HepG2 (cell line): ENCODE results near the gene CPB2. TPM values are rescaled to one million over a fixed set of nuclear protein-coding genes. Genes with fewer than 3 reads are reported as not detected.

ENCODE experiments used
- ATAC-seq: fragments of 200-7000 bp; cut with Tn5 transposase; 3 replicates; pipeline ENCODE4 v1.9.1; 2020; ENCODE audit warnings: mild to moderate bottlenecking, moderate library complexity
- BruUV-seq: library from RNA; stranded (reverse); fragments of 400-500 nt; replicated peaks from 2 replicates; lab custom pipeline; 2021; lab: Mats Ljungman, UMichigan
- CTCF ChIA-PET: fragments of 300-600 bp; formaldehyde crosslinking; extraction: SDS; loops from one replicate; lab custom pipeline; 2021; ENCODE audit warnings: low total read pairs, inconsistent platforms, low intra/inter-chr PET ratio; lab: Yijun Ruan, JAX
- POLR2A ChIA-PET: fragments of 350-600 bp; sonication (Branson Sonifier 250); formaldehyde crosslinking; loops from one replicate; lab custom pipeline; 2020; ENCODE audit warnings: antibody characterized with exemption, inconsistent platforms; lab: Yijun Ruan, JAX
- DNase-seq: peaks from one replicate; pipeline ENCODE4 v3.0.0-alpha.2; 2015; ENCODE audit warnings: low spot score
- FAIRE-seq: peaks from 3 replicates; lab custom pipeline; 2011; peaks lifted over from hg19 to GRCh38; lab: Jason Lieb, UNC
- H2AFZ ChIP-seq: one replicate; pipeline ENCODE4 v1.6.1; 2011; ENCODE audit warnings: low read length, inconsistent platforms
- H3K27ac ChIP-seq: fragments of 300-600 bp; 3 replicates; pipeline ENCODE4 v1.8.0; 2011; ENCODE audit warnings: mixed run types, mild to moderate bottlenecking, mixed read lengths, low read length, inconsistent platforms; ENCODE audit not compliant: insufficient read depth; ENCODE audit errors: extremely low read length
- H3K27me3 ChIP-seq, 2 experiments: fragments of 200-600 bp in 1 of 2; 2 replicates in 1 of 2; 3 replicates in 1 of 2; pipeline versions ENCODE4 v1.6.0 to v1.8.0; 2011; ENCODE audit warnings: low read length in 2 of 2, mild to moderate bottlenecking in 2 of 2, moderate library complexity in 2 of 2, inconsistent platforms in 1 of 2; ENCODE audit not compliant: insufficient read depth in 2 of 2, control insufficient read depth in 1 of 2
- H3K36me3 ChIP-seq, 2 experiments: fragments of 200-600 bp in 1 of 2; replicated peaks in 1 of 2; 2 replicates in 1 of 2; 3 replicates in 1 of 2; pipeline versions ENCODE4 v1.5.1 to v1.8.0; 2011; ENCODE audit warnings: low read length in 2 of 2, inconsistent platforms in 1 of 2; ENCODE audit not compliant: insufficient read depth in 2 of 2, control insufficient read depth in 1 of 2
- H3K4me1 ChIP-seq: 2 replicates; pipeline ENCODE4 v1.5.1; 2012; ENCODE audit warnings: low read length, inconsistent platforms; ENCODE audit not compliant: insufficient read depth
- H3K4me2 ChIP-seq: 2 replicates; pipeline ENCODE4 v1.6.0; 2011; ENCODE audit warnings: low read depth, low read length, inconsistent platforms
- H3K4me3 ChIP-seq, 3 experiments: fragments of 200-600 bp in 1 of 3; sonication (generic), shearing (Covaris generic) in 1 of 3; replicated peaks in 1 of 3; 2 replicates each; pipeline ENCODE4 v1.5.1; 2011 to 2016; ENCODE audit warnings: low read length in 3 of 3, inconsistent platforms in 2 of 3, low read depth in 2 of 3, mild to moderate bottlenecking in 2 of 3, control low read depth in 1 of 3, mixed read lengths in 1 of 3; ENCODE audit not compliant: insufficient read depth in 1 of 3
- H3K79me2 ChIP-seq: one replicate; pipeline ENCODE4 v1.6.1; 2011; ENCODE audit warnings: low read length, inconsistent platforms; ENCODE audit not compliant: insufficient read depth
- H3K9ac ChIP-seq: 2 replicates; pipeline ENCODE4 v1.6.0; 2011; ENCODE audit warnings: mild to moderate bottlenecking, low read depth, low read length, inconsistent platforms; ENCODE audit not compliant: insufficient read depth
- H3K9me3 ChIP-seq: 2 replicates; pipeline ENCODE4 v1.5.1; 2012; ENCODE audit warnings: mild to moderate bottlenecking, low read length
- H4K20me1 ChIP-seq: 2 replicates; pipeline ENCODE4 v1.6.0; 2011; ENCODE audit warnings: inconsistent platforms, mild to moderate bottlenecking, low read length, moderate library complexity; ENCODE audit not compliant: insufficient read depth
- GFI1 ChIP-seq: sonication (generic); formaldehyde crosslinking; IDR thresholded peaks from 2 replicates; pipeline ENCODE4 v1.5.0; 2020; ENCODE audit warnings: missing genetic modification reagents, mild to moderate bottlenecking, borderline replicate concordance
- MXI1 ChIP-seq: IDR thresholded peaks from 3 replicates; pipeline ENCODE4 v1.6.1; 2012; ENCODE audit warnings: low read depth, low read length, inconsistent platforms, borderline replicate concordance
- PITX1 ChIP-seq: sonication (generic); formaldehyde crosslinking; IDR thresholded peaks from 2 replicates; pipeline ENCODE4 v1.5.1; 2020; ENCODE audit warnings: mild to moderate bottlenecking, missing genetic modification reagents
- RARA ChIP-seq: IDR thresholded peaks from 2 replicates; pipeline ENCODE4 v1.6.1; 2016; ENCODE audit warnings: missing genetic modification reagents, missing compliant biosample characterization
- RXRB ChIP-seq: IDR thresholded peaks from 2 replicates; pipeline ENCODE4 v1.6.1; 2016; ENCODE audit warnings: borderline replicate concordance, missing genetic modification reagents, missing compliant biosample characterization
- SIX1 ChIP-seq: sonication (generic); formaldehyde crosslinking; IDR thresholded peaks from 2 replicates; pipeline ENCODE4 v1.4.0; 2020; ENCODE audit warnings: missing genetic modification reagents, borderline replicate concordance
- ZFYVE20 ChIP-seq: sonication (generic); formaldehyde crosslinking; IDR thresholded peaks from 2 replicates; pipeline ENCODE4 v1.8.0; 2023; ENCODE audit warnings: low read depth, mild to moderate bottlenecking, moderate library complexity, missing genetic modification reagents, borderline replicate concordance
- ZNF121 ChIP-seq: sonication (generic); formaldehyde crosslinking; IDR thresholded peaks from 2 replicates; pipeline ENCODE4 v1.5.0; 2020; ENCODE audit warnings: mild to moderate bottlenecking, missing genetic modification reagents
- ZNF143 ChIP-seq: sonication (generic); formaldehyde crosslinking; IDR thresholded peaks from 2 replicates; pipeline ENCODE4 v1.4.0; 2020; ENCODE audit warnings: missing genetic modification reagents
- ZNF562 ChIP-seq: sonication (generic); formaldehyde crosslinking; IDR thresholded peaks from 2 replicates; pipeline ENCODE4 v1.8.0; 2022; ENCODE audit warnings: missing genetic modification reagents, borderline replicate concordance
- ZNF644 ChIP-seq: IDR thresholded peaks from 2 replicates; pipeline ENCODE4 v1.6.1; 2016; ENCODE audit warnings: low read depth
- WGBS: methylation state at CpG from one replicate; pipeline ENCODE4 v1.1.6; 2017; ENCODE audit warnings: low lambda C conversion rate; 5-methylcytosine and 5-hydroxymethylcytosine counted together
- in situ Hi-C: cut with HindIII; loops from 2 replicates; pipeline ENCODE4 v1.10.0; 2017; ENCODE audit warnings: low pct_unique_long_range_greater_than_20kb; ENCODE audit not compliant: extremely low pct_ligation_motif_present
- intact Hi-C: fragments of 100-400 bp; cut with micrococcal nuclease; formaldehyde crosslinking; loops from one replicate; pipeline ENCODE4 v1.10.0; 2022; ENCODE audit not compliant: unreplicated experiment
- polyA plus RNA-seq, 8 experiments: library from polyadenylated mRNA; depleted of rRNA in 3 of 8; stranded (reverse) in 7 of 8; unstranded in 1 of 8; fragments of >200 nt; fragmentation: Illumina TruSeq in 4 of 8; extraction: Trizol in 4 of 8; gene quantifications; 2 replicates each; pipeline versions ENCODE4 v1.2.1 to v1.2.3, GENCODE V29; 2011 to 2016; ENCODE audit warnings: low read depth in 4 of 8, missing spikeins in 1 of 8, mixed read lengths in 1 of 8; ENCODE audit not compliant: insufficient read depth in 1 of 8
- total RNA-seq, 5 experiments: library from RNA; depleted of rRNA; stranded (reverse); fragments of >200 nt; fragmentation: Illumina TruSeq; extraction: Trizol; gene quantifications; 2 replicates each; pipeline ENCODE4 v1.2.3, GENCODE V29; 2016; ENCODE audit warnings: low read depth in 1 of 5
- TF ChIP-seq, protein P1 (sequence below): sonication (generic); formaldehyde crosslinking; IDR thresholded peaks from 2 replicates; pipeline ENCODE4 v1.4.0; 2020; ENCODE audit warnings: missing genetic modification reagents
- TF ChIP-seq, protein P2 (sequence below): sonication (generic); formaldehyde crosslinking; IDR thresholded peaks from 2 replicates; pipeline ENCODE4 v1.4.0; 2020; ENCODE audit warnings: missing genetic modification reagents
- TF ChIP-seq, protein P3 (sequence below): IDR thresholded peaks from 2 replicates; pipeline ENCODE4 v1.4.0; 2020; ENCODE audit warnings: mild to moderate bottlenecking, missing genetic modification reagents

CPB2 gene
- total and polyA plus RNA-seq, 2 of the 13 experiments (the other 11 are each of a cell fraction or from before 2014, with no cell fraction given) = 125 to 140 TPM

- no peaks in the 10 kb centered on the region for H3K79me2 ChIP-seq
- no peaks in the 10 kb centered on the region for H3K9me3 ChIP-seq
- intact Hi-C loops (no loop called here), in situ Hi-C loops (no loop called here)
- ChIA-PET CTCF (no interaction called here), POLR2A (interaction anchor here (1.1 to 1.3 kb wide), 2 partner anchors 8 to 10 kb away, joined by 4 to 8 read pairs; no protein-coding TSS in a partner anchor)
- H2AFZ ChIP-seq = peak overlapping the region; percentile 72
- peak overlapping the region; percentile 61 for H3K27ac ChIP-seq
- peak overlapping the region; percentile 11 for H3K9ac ChIP-seq
- peaks cover 43% of the 10 kb centered on the region for H3K4me1 ChIP-seq
- 35% methylated on average over 4 of the region's 4 CpGs for WGBS
- H3K36me3 ChIP-seq = no peaks in the 10 kb centered on the region
- BruUV-seq = no TSS peak
- FAIRE-seq (peak; percentile 84), DNase-seq (peak; percentile 78), ATAC-seq (peak; percentile 98)
- peak overlapping the region; percentile 64 for H3K4me2 ChIP-seq
- no peaks in the 10 kb centered on the region for H3K27me3 ChIP-seq
- H4K20me1 ChIP-seq = no peaks in the 10 kb centered on the region
- H3K4me3 ChIP-seq = no peak overlapping the region; a peak in 1 of 6 replicates
- TF ChIP-seq, protein P1, sequence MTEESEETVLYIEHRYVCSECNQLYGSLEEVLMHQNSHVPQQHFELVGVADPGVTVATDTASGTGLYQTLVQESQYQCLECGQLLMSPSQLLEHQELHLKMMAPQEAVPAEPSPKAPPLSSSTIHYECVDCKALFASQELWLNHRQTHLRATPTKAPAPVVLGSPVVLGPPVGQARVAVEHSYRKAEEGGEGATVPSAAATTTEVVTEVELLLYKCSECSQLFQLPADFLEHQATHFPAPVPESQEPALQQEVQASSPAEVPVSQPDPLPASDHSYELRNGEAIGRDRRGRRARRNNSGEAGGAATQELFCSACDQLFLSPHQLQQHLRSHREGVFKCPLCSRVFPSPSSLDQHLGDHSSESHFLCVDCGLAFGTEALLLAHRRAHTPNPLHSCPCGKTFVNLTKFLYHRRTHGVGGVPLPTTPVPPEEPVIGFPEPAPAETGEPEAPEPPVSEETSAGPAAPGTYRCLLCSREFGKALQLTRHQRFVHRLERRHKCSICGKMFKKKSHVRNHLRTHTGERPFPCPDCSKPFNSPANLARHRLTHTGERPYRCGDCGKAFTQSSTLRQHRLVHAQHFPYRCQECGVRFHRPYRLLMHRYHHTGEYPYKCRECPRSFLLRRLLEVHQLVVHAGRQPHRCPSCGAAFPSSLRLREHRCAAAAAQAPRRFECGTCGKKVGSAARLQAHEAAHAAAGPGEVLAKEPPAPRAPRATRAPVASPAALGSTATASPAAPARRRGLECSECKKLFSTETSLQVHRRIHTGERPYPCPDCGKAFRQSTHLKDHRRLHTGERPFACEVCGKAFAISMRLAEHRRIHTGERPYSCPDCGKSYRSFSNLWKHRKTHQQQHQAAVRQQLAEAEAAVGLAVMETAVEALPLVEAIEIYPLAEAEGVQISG (CRISPR knock-in tag) = 0 out of 2 replicates have a peak, but pooled peaks have one; percentile 11
- TF ChIP-seq ZNF644 (CRISPR knock-in tag) (0 out of 2 replicates have a peak, but pooled peaks have one; percentile 38), MXI1 (peak; percentile 43; the same call in 1 of the 3 replicates), RXRB (CRISPR knock-in tag) (peak; percentile 60; the same call in 1 of the 2 replicates), ZNF562 (CRISPR knock-in tag) (no peak), ZFYVE20 (CRISPR knock-in tag) (no peak), RARA (CRISPR knock-in tag) (peak; percentile 12; the same call in 1 of the 2 replicates), PITX1 (CRISPR knock-in tag) (0 out of 2 replicates have a peak, but pooled peaks have one; percentile 22), ZNF143 (no peak), GFI1 (CRISPR knock-in tag) (0 out of 2 replicates have a peak, but pooled peaks have one; percentile 17), SIX1 (CRISPR knock-in tag) (peak; percentile 99), ZNF121 (CRISPR knock-in tag) (peak; percentile 61; the same call in 1 of the 2 replicates)
- TF ChIP-seq, protein P2, sequence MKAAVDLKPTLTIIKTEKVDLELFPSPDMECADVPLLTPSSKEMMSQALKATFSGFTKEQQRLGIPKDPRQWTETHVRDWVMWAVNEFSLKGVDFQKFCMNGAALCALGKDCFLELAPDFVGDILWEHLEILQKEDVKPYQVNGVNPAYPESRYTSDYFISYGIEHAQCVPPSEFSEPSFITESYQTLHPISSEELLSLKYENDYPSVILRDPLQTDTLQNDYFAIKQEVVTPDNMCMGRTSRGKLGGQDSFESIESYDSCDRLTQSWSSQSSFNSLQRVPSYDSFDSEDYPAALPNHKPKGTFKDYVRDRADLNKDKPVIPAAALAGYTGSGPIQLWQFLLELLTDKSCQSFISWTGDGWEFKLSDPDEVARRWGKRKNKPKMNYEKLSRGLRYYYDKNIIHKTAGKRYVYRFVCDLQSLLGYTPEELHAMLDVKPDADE (CRISPR knock-in tag) = no peak
- TF ChIP-seq, protein P3, sequence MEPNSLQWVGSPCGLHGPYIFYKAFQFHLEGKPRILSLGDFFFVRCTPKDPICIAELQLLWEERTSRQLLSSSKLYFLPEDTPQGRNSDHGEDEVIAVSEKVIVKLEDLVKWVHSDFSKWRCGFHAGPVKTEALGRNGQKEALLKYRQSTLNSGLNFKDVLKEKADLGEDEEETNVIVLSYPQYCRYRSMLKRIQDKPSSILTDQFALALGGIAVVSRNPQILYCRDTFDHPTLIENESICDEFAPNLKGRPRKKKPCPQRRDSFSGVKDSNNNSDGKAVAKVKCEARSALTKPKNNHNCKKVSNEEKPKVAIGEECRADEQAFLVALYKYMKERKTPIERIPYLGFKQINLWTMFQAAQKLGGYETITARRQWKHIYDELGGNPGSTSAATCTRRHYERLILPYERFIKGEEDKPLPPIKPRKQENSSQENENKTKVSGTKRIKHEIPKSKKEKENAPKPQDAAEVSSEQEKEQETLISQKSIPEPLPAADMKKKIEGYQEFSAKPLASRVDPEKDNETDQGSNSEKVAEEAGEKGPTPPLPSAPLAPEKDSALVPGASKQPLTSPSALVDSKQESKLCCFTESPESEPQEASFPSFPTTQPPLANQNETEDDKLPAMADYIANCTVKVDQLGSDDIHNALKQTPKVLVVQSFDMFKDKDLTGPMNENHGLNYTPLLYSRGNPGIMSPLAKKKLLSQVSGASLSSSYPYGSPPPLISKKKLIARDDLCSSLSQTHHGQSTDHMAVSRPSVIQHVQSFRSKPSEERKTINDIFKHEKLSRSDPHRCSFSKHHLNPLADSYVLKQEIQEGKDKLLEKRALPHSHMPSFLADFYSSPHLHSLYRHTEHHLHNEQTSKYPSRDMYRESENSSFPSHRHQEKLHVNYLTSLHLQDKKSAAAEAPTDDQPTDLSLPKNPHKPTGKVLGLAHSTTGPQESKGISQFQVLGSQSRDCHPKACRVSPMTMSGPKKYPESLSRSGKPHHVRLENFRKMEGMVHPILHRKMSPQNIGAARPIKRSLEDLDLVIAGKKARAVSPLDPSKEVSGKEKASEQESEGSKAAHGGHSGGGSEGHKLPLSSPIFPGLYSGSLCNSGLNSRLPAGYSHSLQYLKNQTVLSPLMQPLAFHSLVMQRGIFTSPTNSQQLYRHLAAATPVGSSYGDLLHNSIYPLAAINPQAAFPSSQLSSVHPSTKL (CRISPR knock-in tag) = peak; percentile 74; the same call in 1 of the 2 replicates
Observed at GRCh38 chr13:46134961-46135522, 30.2 kb upstream of the CPB2 start.
